HG03108 (cell line): ENCODE results near the gene CCT6A.
"Not testable (repeated sequence)": the region's sequence is repeated elsewhere in the genome, so short reads cannot be mapped to it uniquely, and the experiment has no call there.

Experiments
- ATAC-seq: cut with Tn5 transposase; IDR thresholded peaks from one replicate; pipeline ENCODE4 v1.9.1; 2021; ENCODE audit warnings: moderate library complexity; ENCODE audit not compliant: unreplicated experiment

CCT6A gene

GRCh38 chr7:56051053-56051338 is 569 bp upstream of the CCT6A start:
- no peak for ATAC-seq

- no peak for ATAC-seq
These were observed 1.8 kb downstream of the CCT6A start for GRCh38 chr7:56053379-56053778.

- ATAC-seq = no peak
These were observed 2.4 kb downstream of the CCT6A start for GRCh38 chr7:56053993-56054392.

GRCh38 chr7:56062382-56062781 is 10.8 kb downstream of the CCT6A start:
- no peak for ATAC-seq

- ATAC-seq = no peak
These were observed 11.9 kb downstream of the CCT6A start for GRCh38 chr7:56063500-56063881.

- peak; percentile 87 for ATAC-seq
These were observed 12.5 kb downstream of the CCT6A start, which contains the start of gene SUMF2 for GRCh38 chr7:56063882-56064625. Gene SUMF2, plus strand, starts transcription at chr7:56064286. Its CDS starts 26 bp downstream, at chr7:56064312.

GRCh38 chr7:56066376-56066775 is 14.8 kb downstream of the CCT6A start:
- not testable (repeated sequence) for ATAC-seq

GRCh38 chr7:56074371-56074791 is 22.8 kb downstream of the CCT6A start:
- ATAC-seq = no peak

GRCh38 chr7:56077681-56078080 is 26.1 kb downstream of the CCT6A start:
- no peak for ATAC-seq

GRCh38 chr7:56078196-56078595 is 26.6 kb downstream of the CCT6A start:
- ATAC-seq = no peak

- no peak for ATAC-seq
These were observed 28.1 kb downstream of the CCT6A start for GRCh38 chr7:56079450-56080185.

GRCh38 chr7:56080726-56081435 is 29.3 kb downstream of the CCT6A start:
- not testable (repeated sequence) for ATAC-seq

GRCh38 chr7:56081626-56082340 is 30.2 kb downstream of the CCT6A start:
- no peak for ATAC-seq

GRCh38 chr7:56083150-56083785 is 31.7 kb downstream of the CCT6A start:
- ATAC-seq = no peak

- ATAC-seq = no peak
These were observed 35.2 kb downstream of the CCT6A start for GRCh38 chr7:56086761-56087160.

- ATAC-seq = no peak
These were observed 35.9 kb downstream of the CCT6A start for GRCh38 chr7:56087445-56087844.

- ATAC-seq = no peak
These were observed 40.0 kb downstream of the CCT6A start for GRCh38 chr7:56091591-56091990.

GRCh38 chr7:56092388-56092787 is 40.8 kb downstream of the CCT6A start:
- not testable (repeated sequence) for ATAC-seq

GRCh38 chr7:56092789-56093531 is 41.4 kb downstream of the CCT6A start, which contains the start of gene PHKG1:
Gene PHKG1, minus strand, starts transcription at chr7:56092952. Its CDS starts 4,011 bp downstream, at chr7:56088941.
- ATAC-seq = no peak

- no peak for ATAC-seq
These were observed 46.1 kb downstream of the CCT6A start for GRCh38 chr7:56097700-56098099.
